Erythroblast (primary cell): ENCODE measurements around the gene CYB561D1.

Experiments
- DNase-seq, 2 experiments: peaks; one replicate each; lab custom pipeline; 2025; lab: John Stamatoyannopoulos, UW
- GATA1 ChIP-seq: IDR thresholded peaks from 2 replicates; pipeline ENCODE4 v1.6.1; 2011; ENCODE audit warnings: low read depth, mild to moderate bottlenecking, control low read depth, low read length, moderate library complexity
- POLR2A ChIP-seq: IDR thresholded peaks from 2 replicates; pipeline ENCODE4 v1.6.1; 2011; ENCODE audit warnings: mild to moderate bottlenecking, low read length

Gene CYB561D1

DNA sequence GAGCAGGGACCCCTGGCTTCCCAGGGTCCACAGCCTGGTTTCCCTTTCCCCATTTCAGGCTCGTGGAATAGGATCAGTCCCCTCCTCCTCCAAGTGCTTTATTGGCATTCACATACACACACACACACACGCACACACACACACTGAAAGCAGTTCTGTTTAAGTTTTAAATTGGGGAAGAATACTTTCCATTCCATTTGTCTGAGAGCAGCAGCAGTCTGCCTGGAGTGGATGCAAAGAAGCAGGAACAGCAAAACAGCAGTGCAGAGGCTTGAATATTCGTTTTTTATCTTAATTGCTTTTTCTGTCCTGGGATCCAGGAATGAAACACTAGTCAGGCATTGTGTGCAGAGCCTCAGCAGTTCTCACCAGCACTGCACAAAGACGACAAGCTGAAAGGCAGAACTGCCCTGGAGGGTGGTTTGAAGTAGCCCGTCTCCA lies 7.1 kb downstream of the CYB561D1 start:
- DNase-seq = no peak
- TF ChIP-seq GATA1 (no peak), POLR2A (no peak)

DNA sequence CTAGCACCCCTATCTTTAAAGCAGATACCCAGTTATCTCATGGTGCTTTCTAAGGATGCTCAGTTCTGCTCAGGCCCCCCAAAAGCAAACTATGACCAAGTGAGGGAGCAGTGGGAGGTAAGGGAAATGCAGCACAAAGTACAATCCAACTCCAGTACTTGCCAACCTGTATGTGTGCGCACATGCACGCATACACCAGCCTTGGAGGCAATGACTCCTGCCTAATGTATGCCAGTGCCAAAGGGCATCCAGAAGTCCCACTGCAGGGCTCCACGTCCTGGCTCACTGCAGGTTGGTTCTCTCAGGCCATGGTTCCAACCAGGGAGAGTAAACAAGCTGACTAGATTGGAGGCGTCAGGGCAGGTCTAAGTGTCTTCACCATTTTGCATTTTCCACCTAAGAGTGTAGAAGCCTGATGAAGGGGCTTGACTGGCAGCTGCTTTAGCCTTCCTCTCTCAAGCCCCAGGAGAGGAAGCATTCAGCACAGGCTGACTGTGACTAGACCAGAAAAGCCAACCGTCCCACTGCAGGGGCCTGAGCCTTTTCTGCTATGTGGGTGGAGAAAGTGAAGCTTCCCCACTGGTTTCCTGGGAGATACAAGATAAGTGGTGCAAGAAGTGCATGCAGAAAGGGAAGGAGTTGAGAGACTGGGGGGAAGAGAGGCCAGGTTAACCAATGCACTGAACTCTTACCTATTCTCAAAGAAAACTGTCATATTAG lies 7.9 kb downstream of the CYB561D1 start:
- TF ChIP-seq GATA1 = no peak
- no peak for TF ChIP-seq POLR2A

DNA sequence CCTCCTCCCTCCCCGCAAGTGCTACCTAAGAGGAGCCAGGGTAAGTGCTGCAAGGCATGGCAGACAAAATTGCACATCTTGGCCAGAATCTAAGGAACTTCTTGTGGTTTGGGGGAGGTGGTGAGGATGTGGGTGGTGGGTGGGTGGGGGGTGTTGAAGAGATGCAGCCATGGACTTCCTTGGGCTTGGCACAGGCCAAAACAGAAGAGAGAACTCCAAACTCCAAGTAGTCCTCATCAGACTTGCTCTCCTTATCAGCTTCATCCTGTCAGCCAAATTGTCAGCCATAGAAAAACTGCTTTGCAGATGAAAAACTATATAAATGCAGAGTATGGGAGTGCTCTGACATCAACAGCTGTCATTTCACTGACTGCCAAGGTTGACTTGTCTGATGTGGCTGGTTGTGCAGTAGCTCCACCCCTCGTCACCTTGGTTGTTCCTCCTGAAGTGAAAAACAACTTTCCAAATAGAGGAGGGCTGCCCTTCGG lies 8.5 kb downstream of the CYB561D1 start:
- DNase-seq = no peak
- TF ChIP-seq POLR2A = no peak
- no peak for TF ChIP-seq GATA1

More for the DNA sequence above, 7.9 kb downstream of the CYB561D1 start:
- no peak for DNase-seq

DNA sequence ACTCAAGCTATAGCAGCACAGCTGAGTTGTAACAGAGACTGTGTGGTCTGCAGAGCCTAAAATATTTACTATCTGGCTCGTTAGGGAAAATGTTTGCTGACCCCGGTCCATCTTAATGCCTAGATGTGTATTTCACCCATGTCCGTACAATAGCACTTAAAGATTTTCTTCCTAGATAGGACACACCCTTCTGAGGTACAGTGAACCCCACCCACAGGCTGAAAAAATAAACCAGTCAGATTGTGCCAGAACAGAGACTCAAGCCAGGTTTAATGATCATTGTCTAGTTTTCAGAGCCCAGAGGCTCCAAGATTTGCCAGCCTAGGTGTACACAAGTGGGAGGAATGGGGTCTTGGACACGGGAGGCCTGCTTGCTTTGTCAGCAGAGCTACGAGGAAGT lies 10.0 kb downstream of the CYB561D1 start:
- no peak for TF ChIP-seq GATA1
- TF ChIP-seq POLR2A = no peak
- no peak for DNase-seq

DNA sequence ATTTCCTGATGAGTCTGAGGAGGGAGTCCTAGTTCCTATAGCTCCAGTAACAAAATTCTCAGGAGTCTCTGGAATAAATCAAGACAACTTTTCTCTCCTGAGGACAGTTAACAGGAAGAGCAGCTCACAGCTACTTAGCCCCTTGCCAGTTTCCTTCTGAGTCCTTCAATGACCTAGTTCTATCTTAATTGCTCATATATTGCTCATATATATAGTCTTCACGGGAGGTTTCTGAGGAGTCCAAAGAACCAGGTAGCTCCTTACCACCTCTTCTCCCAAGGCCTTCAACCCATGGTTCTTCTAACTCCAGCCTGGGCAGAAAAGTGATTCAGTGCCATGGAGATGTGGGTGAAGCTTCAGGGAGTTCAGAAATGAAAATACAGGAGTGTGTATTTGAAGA lies 11.1 kb downstream of the CYB561D1 start:
- no peak for DNase-seq
- TF ChIP-seq GATA1 = no peak
- TF ChIP-seq POLR2A = no peak

DNA sequence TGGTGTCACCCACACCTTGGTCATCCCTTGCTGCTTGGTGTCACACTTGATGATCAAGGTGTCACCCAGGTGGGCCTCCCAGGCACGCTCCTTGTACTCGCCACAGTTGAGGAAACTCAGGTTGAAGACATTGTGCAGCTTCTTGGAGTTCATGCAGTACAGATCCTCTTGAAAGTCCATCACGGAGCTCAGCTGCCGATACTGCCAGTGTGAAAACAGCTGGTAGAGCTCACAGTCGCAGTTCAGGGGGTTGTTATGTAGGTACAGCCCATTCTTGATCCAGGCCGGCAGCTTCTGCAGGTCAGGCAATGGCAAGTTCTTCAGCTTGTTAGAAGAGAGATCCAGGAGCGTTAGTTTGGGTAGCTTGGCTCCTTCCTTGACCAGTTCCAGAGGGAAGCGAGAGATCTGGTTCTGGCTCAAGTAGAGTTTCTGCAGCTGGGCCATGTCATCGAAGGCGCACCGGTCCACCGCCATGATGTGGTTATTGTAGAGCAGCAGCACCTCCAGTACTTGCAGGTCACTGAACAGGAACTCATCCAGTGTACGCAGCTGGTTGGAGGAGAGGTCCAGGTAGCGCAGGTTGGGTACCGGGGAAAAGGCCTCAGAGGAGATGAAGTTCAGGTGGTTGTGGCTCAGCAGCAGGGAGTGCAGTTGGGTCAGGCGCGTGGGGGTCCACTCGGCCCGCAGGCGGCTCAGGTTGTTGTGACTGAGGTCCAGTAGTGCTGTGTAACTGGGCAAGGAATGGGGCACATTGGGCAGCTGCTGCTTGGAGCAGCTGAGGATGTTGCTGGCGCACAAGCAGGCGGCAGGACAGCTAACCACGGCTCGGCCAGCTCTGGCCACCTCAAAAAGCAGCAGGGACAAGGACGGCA lies 14.3 kb downstream of the CYB561D1 start:
- TF ChIP-seq GATA1 (no peak), POLR2A (no peak)
- no peak for DNase-seq

DNA sequence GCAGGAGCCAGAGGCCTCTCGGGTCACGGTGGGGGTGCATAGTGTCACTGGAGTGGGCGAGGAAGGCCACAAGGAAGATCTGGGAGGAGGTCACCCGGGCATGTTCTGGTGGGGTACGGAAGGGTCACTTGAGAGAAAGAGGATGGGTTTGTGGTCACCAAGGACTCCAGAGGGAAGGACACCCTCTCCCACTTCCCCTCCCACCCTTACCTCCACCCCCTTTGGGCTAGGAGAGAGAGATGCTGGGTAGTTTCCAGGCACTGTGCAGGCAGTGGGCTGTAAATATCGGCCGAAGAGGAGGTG lies 14.9 kb downstream of the CYB561D1 start:
- no peak for TF ChIP-seq POLR2A
- no peak for TF ChIP-seq GATA1
- DNase-seq = no peak

DNA sequence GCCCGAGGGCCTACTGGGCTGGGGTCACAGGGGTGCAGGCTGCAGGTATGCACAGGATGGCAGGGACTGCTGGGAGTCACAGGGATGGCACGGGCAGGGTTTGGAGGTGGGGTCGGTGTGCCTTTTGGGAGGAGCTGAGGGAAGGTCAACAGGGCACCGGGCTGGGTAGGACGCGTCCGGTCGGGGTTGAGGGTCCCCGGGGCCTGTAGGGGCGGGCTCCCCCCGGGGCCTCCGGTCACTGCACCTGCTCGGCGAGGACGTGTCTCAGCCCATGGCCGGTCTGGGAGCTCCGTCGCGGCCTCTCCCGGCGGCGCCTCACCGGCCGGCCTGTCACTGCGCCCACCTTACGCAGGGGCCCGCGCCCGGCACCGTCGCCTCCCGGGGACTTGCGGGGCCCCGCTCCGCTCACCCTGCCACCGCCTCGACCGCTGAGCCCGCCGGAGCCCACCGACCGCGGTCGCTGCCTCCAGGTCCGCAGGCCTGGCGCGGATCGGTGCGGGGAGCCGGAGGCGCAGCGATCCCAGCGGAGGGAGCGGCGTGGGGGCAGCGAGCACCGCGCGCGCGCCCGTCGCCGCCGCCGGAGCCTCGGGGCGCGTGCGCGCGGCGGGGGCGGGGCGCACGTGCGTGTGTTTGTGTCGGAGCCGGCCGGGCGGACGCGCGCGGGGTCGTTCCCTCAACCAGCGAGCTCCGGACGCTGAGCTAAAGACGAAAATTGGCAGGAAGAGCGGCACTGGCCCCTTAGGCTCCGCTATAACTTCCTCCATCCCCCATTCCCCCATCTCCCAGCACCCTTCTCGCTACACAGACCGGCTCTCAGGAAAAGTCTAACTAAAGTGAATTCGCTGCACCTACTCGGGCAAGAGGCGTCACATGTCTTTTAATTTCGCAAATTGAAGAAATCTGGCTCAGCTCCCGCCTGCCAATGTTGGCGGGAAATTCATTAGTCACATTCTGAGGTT lies 15.6 kb downstream of the CYB561D1 start, which contains the start of gene AMIGO1:
Gene AMIGO1, minus strand, starts transcription at position 552 of the 959 bp plus-strand sequence. CDS start 815 bp downstream, outside the sequence.
- DNase-seq = peak; percentile 60 to 69
- TF ChIP-seq GATA1 (no peak), POLR2A (no peak)

DNA sequence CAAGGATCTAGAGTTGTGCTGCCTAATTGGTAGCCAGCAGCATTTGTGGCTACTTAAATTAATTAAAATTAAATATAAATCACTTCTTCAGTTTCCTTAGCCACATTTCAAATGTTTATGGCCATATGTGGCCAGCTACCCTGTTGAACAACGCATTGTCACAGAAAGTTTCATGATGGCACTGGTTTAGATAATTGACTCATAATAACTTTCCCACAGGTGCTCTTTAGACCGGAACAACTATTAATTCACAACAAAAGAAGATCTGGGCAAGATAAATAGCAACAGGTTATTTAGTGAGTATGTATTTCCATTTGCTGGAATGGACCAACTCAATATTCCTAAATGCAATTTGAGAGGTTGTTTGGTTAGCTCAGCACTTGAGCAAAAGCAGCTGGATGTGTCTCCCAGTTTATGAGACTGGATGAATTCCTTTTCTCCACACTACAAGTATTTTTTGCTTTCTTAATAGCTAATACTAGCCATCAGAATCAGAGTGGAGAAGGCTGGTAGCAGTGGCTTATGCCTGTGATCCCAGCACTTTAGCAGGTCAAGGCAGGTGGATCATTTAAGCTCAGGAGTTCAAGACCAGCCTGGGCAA lies 19.3 kb downstream of the CYB561D1 start:
- DNase-seq = no peak
- TF ChIP-seq POLR2A = no peak
- no peak for TF ChIP-seq GATA1

DNA sequence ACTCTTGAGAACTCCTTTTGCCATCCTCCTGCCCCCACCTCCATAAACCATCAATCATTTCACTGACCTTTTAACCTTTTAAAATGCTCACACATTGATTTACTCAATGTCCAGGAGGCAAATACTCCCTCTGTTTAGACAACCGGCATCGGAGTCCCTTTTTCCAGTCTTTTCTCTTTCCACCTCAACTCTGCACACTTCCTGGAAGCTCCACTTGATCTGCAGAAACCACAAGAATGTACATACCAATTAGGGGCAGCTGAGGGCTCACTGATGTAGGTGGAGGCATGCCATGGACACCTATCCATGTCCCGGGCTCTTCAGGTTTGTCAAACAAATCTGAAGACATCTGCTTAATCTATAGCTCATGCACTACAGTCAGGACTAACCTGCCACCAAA lies 21.0 kb downstream of the CYB561D1 start:
- no peak for DNase-seq
- TF ChIP-seq POLR2A (no peak), GATA1 (no peak)

DNA sequence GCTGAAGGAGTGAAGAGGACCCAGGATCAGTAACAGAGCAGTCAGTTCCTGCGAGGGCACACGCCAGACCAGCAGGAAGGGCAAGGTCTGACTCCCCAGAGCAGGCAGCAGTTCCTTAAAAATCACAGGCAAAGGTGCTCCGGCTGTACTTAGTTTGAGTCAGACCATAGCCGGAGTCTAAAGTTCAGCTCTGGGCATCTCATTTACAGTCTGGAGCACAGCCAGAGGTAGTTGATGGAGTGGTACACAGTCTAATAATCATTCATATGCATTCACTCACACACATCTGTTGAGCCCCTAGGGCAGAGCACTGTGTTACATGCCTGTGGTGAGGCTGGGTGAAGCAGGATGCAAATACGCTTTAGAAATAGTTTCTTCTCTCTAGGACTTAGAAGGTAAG lies 23.0 kb downstream of the CYB561D1 start:
- DNase-seq = no peak
- TF ChIP-seq GATA1 = no peak
- TF ChIP-seq POLR2A = no peak

DNA sequence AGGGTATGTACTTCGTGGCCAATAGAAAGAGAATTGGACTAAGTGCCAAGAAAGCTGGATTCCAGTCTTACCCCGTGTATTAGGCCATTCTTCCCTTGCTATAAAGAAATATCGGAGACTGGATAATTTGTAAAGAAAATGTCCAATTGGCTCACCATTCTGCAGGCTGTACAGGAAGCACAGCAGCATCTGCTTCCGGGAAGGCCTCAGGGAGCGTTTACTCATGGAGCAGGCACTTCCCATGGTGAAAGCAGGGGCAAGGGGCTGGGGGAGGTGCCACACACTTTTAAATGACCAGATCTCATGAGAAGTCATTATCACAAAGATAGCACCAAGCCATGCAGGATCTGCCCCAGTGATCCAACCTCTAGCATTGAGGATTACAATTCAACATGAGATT lies 23.4 kb downstream of the CYB561D1 start:
- no peak for TF ChIP-seq POLR2A
- DNase-seq = no peak
